ENCODE measurements around the gene AQP12A. TPM values are rescaled to one million over a fixed set of nuclear protein-coding genes. Genes with fewer than 3 reads are reported as not detected.

The AQP12A gene
- total RNA-seq, 1 experiment from 2014 or later: not detected

- no peak overlapping the region for H3K4me2 ChIP-seq (ENCODE audit: low read length)
- H4K20me1 ChIP-seq (ENCODE audit: insufficient read depth): no peaks in the 10 kb centered on the region
- no peaks in the 10 kb centered on the region for H3K79me2 ChIP-seq (ENCODE audit: insufficient read depth, low read length)
- intact Hi-C loops (cut with micrococcal nuclease): loop anchor here (10.0 kb wide), 1 partner anchor 172 kb away; no protein-coding TSS in a partner anchor
- no peaks in the 10 kb centered on the region for H3K4me1 ChIP-seq (ENCODE audit: control insufficient read depth in 1 of 2, insufficient read depth in 2 of 2, low read length in 2 of 2)
- RAD21 ChIA-PET (ENCODE audit: low non-redundant PET in 1 of 2, low total read pairs in 2 of 2, uncharacterized antibody in 2 of 2, unreplicated experiment in 2 of 2): no interaction called here
- POLR2A ChIA-PET: no interaction called here
- no peak overlapping the region for H3K9ac ChIP-seq (ENCODE audit: low read length)
- no peak for TF ChIP-seq ELF1 (IDR thresholded peaks at IDR 0.05; ENCODE audit: borderline replicate concordance, low read depth)
- no peak for TF ChIP-seq REST (IDR thresholded peaks at IDR 0.05; ENCODE audit: low read depth)
- TF ChIP-seq ZNF274 (IDR thresholded peaks at IDR 0.05; ENCODE audit: low read depth, low read length): no peak
- TF ChIP-seq FOSL1 (IDR thresholded peaks at IDR 0.05; ENCODE audit: low read depth): no peak
- TF ChIP-seq SIN3A (IDR thresholded peaks at IDR 0.05; ENCODE audit: low read depth): no peak
- no peaks in the 10 kb centered on the region for H3K36me3 ChIP-seq (ENCODE audit: control insufficient read depth in 1 of 2, insufficient read depth in 2 of 2, low read length in 2 of 2)
- no peak overlapping the region for H3K4me3 ChIP-seq (replicated peaks in 1 of 2; ENCODE audit: low read depth in 1 of 2, low read length in 2 of 2)
- H3K9me2 ChIP-seq (ENCODE audit: insufficient read depth): no peaks in the 10 kb centered on the region
- H2AFZ ChIP-seq (ENCODE audit: low read depth, low read length, poor library complexity, severe bottlenecking): no peak overlapping the region
- CTCF ChIA-PET: no interaction called here
- peaks cover 38% of the 10 kb centered on the region; the same call in 1 of the 2 replicates for H3K27me3 ChIP-seq (ENCODE audit: insufficient read depth, low read length)
- ATAC-seq: no peak
- no peaks in the 10 kb centered on the region for H3K9me3 ChIP-seq (ENCODE audit: control insufficient read depth in 1 of 2, insufficient read depth in 1 of 2, low read depth in 1 of 2, low read length in 2 of 2)
- no TSS peak for BruUV-seq (replicated peaks)
- H3K27ac ChIP-seq (ENCODE audit: low read depth, low read length): no peak overlapping the region
- DNase-seq (ENCODE audit: low read depth, low spot score): no peak
Observed at GRCh38 chr2:240662681-240663080, 29.0 kb upstream of the AQP12A start.

Data from HCT116 (cell line).